Measurements from ENCODE around the gene ANKFY1.
"Not testable (repeated sequence)": the region's sequence is repeated elsewhere in the genome, so short reads cannot be mapped to it uniquely, and the experiment has no call there.

ANKFY1 gene

GRCh38 chr17:4258867-4259266 is 4.9 kb downstream of the ANKFY1 start:
- DNase-seq: no peak

- no peak for DNase-seq
Measured at GRCh38 chr17:4256952-4257351, 6.8 kb downstream of the ANKFY1 start.

- DNase-seq: not testable (repeated sequence)
Measured at GRCh38 chr17:4255271-4255670, 8.5 kb downstream of the ANKFY1 start.

- DNase-seq: no peak
Measured at GRCh38 chr17:4250887-4251286, 12.9 kb downstream of the ANKFY1 start.

GRCh38 chr17:4249452-4250029 is 14.2 kb downstream of the ANKFY1 start:
- no peak for DNase-seq

- no peak for DNase-seq
Measured at GRCh38 chr17:4248504-4249277, 15.1 kb downstream of the ANKFY1 start.

GRCh38 chr17:4247971-4248388 is 15.8 kb downstream of the ANKFY1 start:
- DNase-seq: no peak

- no peak for DNase-seq
Measured at GRCh38 chr17:4247361-4247970, 16.3 kb downstream of the ANKFY1 start.

GRCh38 chr17:4246674-4247073 is 17.1 kb downstream of the ANKFY1 start:
- no peak for DNase-seq

- DNase-seq: no peak
Measured at GRCh38 chr17:4241535-4241934, 22.2 kb downstream of the ANKFY1 start.

GRCh38 chr17:4236456-4236855 is 27.3 kb downstream of the ANKFY1 start:
- no peak for DNase-seq

GRCh38 chr17:4235372-4236279 is 28.2 kb downstream of the ANKFY1 start:
- no peak for DNase-seq

- DNase-seq: no peak
Measured at GRCh38 chr17:4234401-4234800, 29.4 kb downstream of the ANKFY1 start.

- no peak for DNase-seq
Measured at GRCh38 chr17:4233668-4234258, 30.0 kb downstream of the ANKFY1 start.

- DNase-seq: no peak
Measured at GRCh38 chr17:4232168-4232813, 31.5 kb downstream of the ANKFY1 start.

- peak; percentile 64 for DNase-seq
Measured at GRCh38 chr17:4229627-4230541, 33.9 kb downstream of the ANKFY1 start.

GRCh38 chr17:4221899-4222659 is 41.7 kb downstream of the ANKFY1 start:
- DNase-seq: no peak

- DNase-seq: no peak
Measured at GRCh38 chr17:4221163-4221562, 42.6 kb downstream of the ANKFY1 start.

GRCh38 chr17:4220655-4221054 is 43.1 kb downstream of the ANKFY1 start:
- DNase-seq: no peak

- DNase-seq: no peak
Measured at GRCh38 chr17:4219241-4219640, 44.5 kb downstream of the ANKFY1 start.

Data from left hindlimb (tissue), 1 donor.